Stimulated activated CD4-positive, alpha-beta T cell treated with anti-CD3 and anti-CD28 coated beads, TNF-alpha, amount 100 ng/mL, for 48 hours (primary cell): ENCODE results near the gene ZNF646.

ENCODE experiments used
- DNase-seq, 3 donors: peaks; one replicate each; pipeline ENCODE4 v3.0.0-alpha.2; 2020; ENCODE audit warnings: low read depth in 3 of 3

The ZNF646 gene

GRCh38 chr16:31073970-31074813 is at the start of gene ZNF646, which contains the start of gene ZNF668:
Gene ZNF646, plus strand, starts transcription at chr16:31074422. Its CDS starts 1,903 bp downstream, at chr16:31076325.
Gene ZNF668, minus strand, starts transcription at chr16:31074240. Its CDS starts 9,781 bp downstream, at chr16:31064459.
- peak; percentile 97 to 99 (median 97) for DNase-seq

GRCh38 chr16:31025339-31025738 is 48.9 kb upstream of the ZNF646 start:
- no peak for DNase-seq

GRCh38 chr16:31029272-31029671 is 45.0 kb upstream of the ZNF646 start:
- no peak for DNase-seq

- no peak for DNase-seq
These were observed 42.9 kb upstream of the ZNF646 start for GRCh38 chr16:31031276-31031675.

- peak; percentile 94 to 97 (median 96) for DNase-seq
These were observed 41.2 kb upstream of the ZNF646 start, which contains the start of gene STX4 for GRCh38 chr16:31032736-31033708. Gene STX4, plus strand, starts transcription at chr16:31033558. Its CDS starts 248 bp downstream, at chr16:31033806.

- peak; percentile 69 to 87 (median 76) for DNase-seq
These were observed 40.3 kb upstream of the ZNF646 start for GRCh38 chr16:31033709-31034492.

- DNase-seq = no peak
These were observed 37.5 kb upstream of the ZNF646 start for GRCh38 chr16:31036691-31037090.

GRCh38 chr16:31038993-31039392 is 35.2 kb upstream of the ZNF646 start:
- DNase-seq = no peak

GRCh38 chr16:31042866-31043265 is 31.4 kb upstream of the ZNF646 start:
- no peak for DNase-seq

- no peak for DNase-seq
These were observed 30.9 kb upstream of the ZNF646 start for GRCh38 chr16:31043352-31043751.

- no peak for DNase-seq
These were observed 30.2 kb upstream of the ZNF646 start for GRCh38 chr16:31043898-31044481.

- DNase-seq = no peak
These were observed 23.8 kb upstream of the ZNF646 start for GRCh38 chr16:31050280-31051030.

GRCh38 chr16:31052114-31052513 is 22.1 kb upstream of the ZNF646 start:
- DNase-seq = no peak

- DNase-seq = no peak
These were observed 18.6 kb upstream of the ZNF646 start for GRCh38 chr16:31055613-31056012.

GRCh38 chr16:31061126-31061812 is 13.0 kb upstream of the ZNF646 start:
- DNase-seq = no peak

GRCh38 chr16:31061813-31062440 is 12.3 kb upstream of the ZNF646 start:
- DNase-seq = no peak

GRCh38 chr16:31063495-31063842 is 10.8 kb upstream of the ZNF646 start:
- no peak for DNase-seq

GRCh38 chr16:31063843-31064611 is 10.2 kb upstream of the ZNF646 start:
- no peak for DNase-seq
